GM21390 (cell line): ENCODE measurements around the gene AMIGO2.
A peak's percentile ranks its signal among the peaks of the same experiment; 100 is the strongest.
"Not testable (repeated sequence)": the region's sequence is repeated elsewhere in the genome, so short reads cannot be mapped to it uniquely, and the experiment has no call there.

Experiments used
- ATAC-seq: cut with Tn5 transposase; IDR thresholded peaks from one replicate; pipeline ENCODE4 v1.9.1; 2021; ENCODE audit not compliant: unreplicated experiment

The AMIGO2 gene

DNA sequence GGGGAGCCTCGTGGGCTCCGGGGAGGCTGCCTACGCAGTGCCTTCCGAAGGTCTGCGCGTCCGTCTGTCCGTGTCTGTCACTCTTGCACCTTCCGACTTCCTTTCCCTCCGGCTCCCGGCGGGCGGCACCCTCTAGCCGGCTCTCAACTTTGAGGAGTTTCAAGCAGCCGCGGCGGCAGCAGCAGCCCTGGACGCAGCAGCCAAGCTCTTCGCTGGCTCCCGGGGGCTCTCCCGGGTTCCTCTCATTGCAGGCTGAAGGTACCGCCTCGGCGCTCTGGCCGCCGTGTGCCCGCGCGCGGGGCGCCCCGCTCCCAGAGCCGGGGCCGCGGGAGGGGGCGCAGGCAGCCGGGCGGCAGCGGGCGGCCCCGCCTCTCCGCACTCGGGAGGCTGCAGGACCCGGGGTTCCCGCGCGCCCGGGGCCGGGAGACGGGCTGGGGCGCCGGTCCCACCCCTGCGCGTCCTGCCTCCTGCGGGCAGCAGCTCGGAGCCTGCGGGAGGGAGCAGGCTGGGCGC lies at the start of gene AMIGO2, which contains the start of gene PCED1B:
Gene AMIGO2, minus strand, starts transcription at position 492 of the 513 bp plus-strand sequence. CDS start 957 bp downstream, outside the sequence.
Gene PCED1B, plus strand, starts transcription at position 154 of the 513 bp plus-strand sequence. CDS start 155,443 bp downstream, outside the sequence.
- peak; percentile 78 for ATAC-seq

- ATAC-seq: no peak
These were observed 46.5 kb upstream of the AMIGO2 start for GRCh38 chr12:47126246-47126645.

- ATAC-seq: no peak
These were observed 44.7 kb upstream of the AMIGO2 start for GRCh38 chr12:47124451-47124850.

DNA sequence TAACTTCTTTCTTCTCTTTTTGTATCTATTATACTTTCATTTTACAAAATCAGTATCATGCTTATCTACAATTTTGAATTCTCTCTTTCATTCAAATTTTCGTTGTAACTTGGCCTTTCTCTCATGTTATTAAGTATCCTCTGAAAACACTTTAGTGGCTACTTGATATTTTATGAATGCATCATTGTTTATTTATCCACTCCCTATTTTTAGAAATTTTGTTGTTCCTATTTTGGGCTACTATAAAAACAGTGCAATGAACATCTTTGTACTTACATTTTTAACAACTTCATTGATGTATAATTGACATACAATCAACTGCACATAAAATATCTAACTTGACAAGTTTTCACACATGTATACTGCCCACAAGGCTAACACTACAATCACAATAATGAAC lies 44.0 kb upstream of the AMIGO2 start:
- no peak for ATAC-seq

DNA sequence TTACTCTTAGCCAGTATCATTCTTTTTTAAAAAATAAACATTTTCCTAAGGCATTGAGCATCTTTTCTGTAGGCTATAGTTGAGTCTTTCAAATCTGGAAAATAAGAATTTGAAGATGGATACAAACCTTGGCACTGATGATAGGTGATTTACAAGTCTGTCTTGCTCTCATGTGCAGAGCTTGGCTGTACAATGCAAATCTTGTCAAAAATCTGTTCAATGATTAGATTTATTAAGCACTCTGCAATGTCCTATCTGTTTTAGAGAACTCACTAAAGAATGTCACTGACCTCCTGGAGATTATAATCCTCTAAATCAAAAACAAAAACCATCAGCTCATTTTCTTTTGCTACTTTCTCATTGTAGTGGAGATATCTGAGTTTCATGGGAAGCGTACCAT lies 42.8 kb upstream of the AMIGO2 start:
- no peak for ATAC-seq

- no peak for ATAC-seq
These were observed 41.4 kb upstream of the AMIGO2 start for GRCh38 chr12:47121146-47121545.

DNA sequence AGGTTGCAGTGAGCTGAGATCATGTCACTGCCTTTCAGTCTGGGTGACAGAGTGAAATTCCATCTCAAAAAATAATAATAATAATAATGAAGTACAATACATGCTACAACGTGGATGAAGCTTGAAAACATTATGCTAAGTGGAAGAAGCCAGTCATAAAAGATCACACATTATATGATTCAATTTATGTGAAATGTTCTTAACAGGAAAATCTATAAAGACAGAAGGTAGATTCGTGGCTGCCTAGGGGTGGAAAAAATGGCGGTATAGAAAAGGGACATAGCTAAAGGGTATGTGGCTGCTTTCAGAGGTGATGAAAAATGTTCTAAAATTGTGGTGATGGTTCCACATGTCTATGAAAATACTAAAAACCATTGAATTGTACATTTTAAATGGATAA lies 41.0 kb upstream of the AMIGO2 start:
- no peak for ATAC-seq

GRCh38 chr12:47117305-47117704 lies 37.5 kb upstream of the AMIGO2 start:
- not testable (repeated sequence) for ATAC-seq

- no peak for ATAC-seq
These were observed 34.7 kb upstream of the AMIGO2 start for GRCh38 chr12:47114481-47114892.

DNA sequence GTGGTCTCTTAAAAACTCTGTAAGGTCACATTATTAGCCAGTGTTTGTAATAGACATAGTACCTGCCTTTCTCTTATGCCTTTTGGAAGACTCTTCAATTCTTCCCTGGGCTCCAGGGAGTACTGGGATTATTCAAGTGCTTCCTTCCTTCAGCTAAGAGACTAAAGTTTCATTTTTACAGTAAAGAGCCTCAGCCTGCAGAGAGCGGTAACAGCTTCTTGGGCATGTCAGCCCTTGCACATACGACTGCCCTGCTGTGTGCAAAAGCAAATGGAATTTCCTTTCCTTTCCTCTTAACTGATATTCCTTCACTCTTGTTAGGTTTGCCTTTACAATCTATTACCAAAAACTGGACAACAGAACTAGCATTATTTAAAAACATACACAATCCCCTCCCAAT lies 32.9 kb upstream of the AMIGO2 start:
- ATAC-seq: no peak

DNA sequence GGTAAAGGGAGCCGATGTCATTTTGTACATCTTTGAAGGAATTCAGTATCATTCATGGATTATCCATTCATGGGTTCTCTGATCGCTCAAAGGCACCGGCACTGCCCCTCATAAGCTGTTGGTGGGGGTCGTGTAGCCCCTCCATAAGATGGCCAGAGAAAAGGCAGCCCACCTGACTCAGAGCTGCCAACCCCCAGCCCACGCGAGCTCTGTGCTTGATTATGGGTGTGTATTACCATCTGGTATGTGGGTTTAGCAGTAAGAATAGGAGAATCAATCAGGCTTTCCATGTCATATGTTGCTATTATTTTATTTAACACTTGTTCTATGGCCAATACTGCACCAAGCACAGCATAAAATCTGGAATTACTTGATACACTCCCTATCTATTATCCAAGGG lies 32.1 kb upstream of the AMIGO2 start:
- ATAC-seq: no peak

DNA sequence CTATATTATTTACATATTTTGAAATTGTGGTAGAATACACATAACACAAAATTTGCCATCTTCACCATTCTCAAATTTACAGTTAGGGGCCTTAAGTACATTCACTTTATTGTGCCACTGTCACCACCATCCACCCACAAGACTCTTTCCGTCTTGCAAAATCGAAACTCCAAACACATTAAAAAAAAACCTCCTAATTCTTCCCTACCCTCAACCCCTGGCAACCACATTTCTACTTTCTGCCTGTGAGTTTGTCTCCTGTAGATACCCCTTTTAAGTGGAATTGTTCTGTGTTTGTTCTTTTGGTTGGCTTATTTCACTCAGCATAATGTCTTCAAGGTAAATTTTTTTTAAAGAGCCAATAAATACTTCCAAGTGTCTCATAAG lies 31.6 kb upstream of the AMIGO2 start:
- ATAC-seq: no peak

- no peak for ATAC-seq
These were observed 31.1 kb upstream of the AMIGO2 start for GRCh38 chr12:47110718-47111391.

DNA sequence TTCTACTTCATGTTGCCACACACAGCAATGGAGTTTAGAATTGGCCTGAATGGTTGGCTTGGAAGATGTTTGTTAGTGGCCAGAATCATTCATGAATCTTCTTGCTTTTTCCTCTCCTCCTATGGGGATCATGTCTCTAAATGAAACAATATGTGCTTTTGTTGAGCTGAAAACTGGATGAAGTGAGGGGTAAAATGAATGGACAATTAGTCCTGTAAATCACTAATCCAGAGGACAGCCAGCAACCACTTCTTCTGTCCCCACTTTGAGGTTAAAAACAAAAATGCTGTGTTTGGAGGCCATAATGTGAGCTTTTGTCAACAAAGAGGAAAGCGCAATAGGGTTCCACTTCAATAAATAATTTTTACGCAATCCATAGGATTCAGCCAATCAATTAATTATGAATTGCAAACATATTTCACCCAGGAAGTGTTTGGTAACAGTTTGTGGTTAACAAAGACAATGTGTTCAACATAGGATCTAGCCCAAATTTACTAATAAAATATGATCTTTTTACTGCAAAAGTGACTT lies 30.3 kb upstream of the AMIGO2 start:
- no peak for ATAC-seq

GRCh38 chr12:47107926-47108325 lies 28.2 kb upstream of the AMIGO2 start:
- no peak for ATAC-seq

- no peak for ATAC-seq
These were observed 27.7 kb upstream of the AMIGO2 start for GRCh38 chr12:47107446-47107845.

DNA sequence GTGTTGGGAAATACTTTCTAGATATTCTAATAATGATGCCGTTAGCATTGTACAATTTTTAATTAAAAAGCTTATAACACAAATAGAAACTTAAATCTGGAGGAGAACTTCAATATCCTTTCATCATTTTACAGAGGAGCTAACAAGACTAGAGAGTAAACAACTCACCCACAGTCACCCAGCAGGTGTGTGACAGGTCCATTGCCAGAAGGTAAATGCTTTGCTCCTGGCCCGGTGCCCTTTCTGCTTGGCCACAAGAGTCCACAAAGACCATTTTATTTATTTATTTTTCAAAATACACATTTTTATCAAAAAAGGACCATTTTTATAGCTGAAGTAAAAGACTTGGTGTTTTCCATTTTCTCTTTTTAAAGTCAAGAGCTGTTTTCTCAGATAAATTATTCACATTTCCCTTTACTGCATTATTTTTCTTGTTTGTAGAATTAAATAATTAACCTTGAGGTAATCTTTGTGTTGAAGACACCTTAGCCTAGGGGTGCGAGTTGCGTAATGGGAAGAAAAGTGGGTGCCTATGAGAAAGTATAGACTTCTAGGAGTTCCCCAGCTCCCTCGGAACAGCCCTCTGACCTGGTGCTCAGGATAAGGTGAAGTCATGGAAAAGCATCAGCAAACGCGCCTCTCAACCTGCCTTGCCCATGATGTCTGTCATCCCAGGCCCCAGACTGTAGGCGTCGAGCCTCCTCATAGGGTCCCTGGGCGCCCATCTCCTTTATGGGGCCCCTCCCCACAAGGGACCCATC lies 26.3 kb upstream of the AMIGO2 start:
- no peak for ATAC-seq

GRCh38 chr12:47102845-47103651 lies 23.3 kb upstream of the AMIGO2 start:
- no peak for ATAC-seq

DNA sequence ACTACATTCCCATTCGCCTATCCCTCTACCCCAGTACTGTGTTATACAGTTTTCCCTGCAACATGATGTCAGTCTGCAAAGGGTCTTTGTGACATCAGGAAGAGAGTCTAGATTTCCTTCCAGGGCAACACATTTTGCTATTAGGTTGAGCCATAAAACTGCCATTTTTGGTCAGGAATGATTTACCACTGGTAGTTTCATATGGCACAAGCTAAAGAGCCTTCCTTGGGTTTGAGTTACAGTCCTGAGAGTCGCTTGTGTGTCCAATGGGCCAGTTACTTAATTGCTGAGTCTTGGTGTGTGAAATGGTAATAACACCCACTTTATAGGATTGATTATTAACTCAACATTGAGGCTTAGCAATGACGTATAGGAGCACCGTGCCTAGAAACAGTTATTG lies 22.6 kb upstream of the AMIGO2 start:
- no peak for ATAC-seq

GRCh38 chr12:47100160-47100559 lies 20.4 kb upstream of the AMIGO2 start:
- no peak for ATAC-seq

DNA sequence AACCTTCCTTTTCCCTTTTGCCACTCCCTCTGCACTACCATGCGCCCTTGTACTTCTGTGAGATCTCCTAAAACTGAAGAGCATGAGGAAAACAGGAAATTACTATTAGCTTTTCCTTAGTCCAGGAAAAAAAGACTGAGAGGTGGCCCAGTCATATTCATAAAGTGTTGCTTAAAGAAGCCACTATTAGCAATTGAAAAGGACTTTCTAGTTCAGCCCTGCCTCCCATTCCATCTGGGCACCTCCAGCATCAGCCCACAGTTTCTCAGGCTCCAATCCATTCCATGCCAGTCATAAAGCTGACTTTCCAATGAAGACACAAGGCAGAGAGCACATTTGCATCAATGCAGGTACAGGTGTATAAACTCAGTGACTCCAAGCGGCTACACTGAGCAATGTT lies 19.9 kb upstream of the AMIGO2 start:
- no peak for ATAC-seq
